ENCODE results near the gene CLEC4E.

DNA sequence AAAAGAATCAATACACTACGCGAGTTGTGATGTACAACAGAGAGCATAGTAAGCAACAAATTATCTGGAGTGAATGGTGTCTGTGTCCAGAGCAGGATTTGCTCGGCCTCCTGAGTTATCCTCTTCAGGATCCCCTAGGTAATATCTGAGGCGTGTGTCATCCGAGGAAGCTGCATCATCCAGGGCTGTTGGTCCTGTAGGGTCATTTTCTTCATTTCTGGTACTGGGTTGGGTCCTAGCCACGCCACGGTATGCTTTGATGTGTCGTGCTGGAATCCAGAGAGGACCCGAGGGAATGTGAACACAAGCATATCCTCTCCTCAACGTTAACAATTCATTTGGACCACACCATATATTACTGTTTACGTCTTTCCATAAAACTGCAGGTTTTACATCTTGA is 19.0 kb upstream of the CLEC4E start:
- TF ChIP-seq SIN3A (IDR thresholded peaks at IDR 0.05; ENCODE audit: borderline replicate concordance, insufficient read depth, low read length): no peak
- TF ChIP-seq POLR2AphosphoS5 (IDR thresholded peaks at IDR 0.05; ENCODE audit: low read depth, low read length): no peak
